Prostate gland (tissue), 2 donors: ENCODE data around the gene TMEM109. TPM values are rescaled to one million over a fixed set of nuclear protein-coding genes. Genes with fewer than 3 reads are reported as not detected.
A peak's percentile ranks its signal among the peaks of the same experiment; 100 is the strongest.

ENCODE experiments used
- DNase-seq: peaks from one replicate; pipeline ENCODE4 v3.0.0-alpha.2; 2019; ENCODE audit warnings: low spot score
- H3K27ac ChIP-seq, 2 donors: fragments of 200-600 bp; sonication (generic); 2 replicates each; pipeline ENCODE4 v1.5.1; 2017 to 2019
- H3K27me3 ChIP-seq: fragments of 200-600 bp; sonication (generic); replicated peaks from 2 replicates; pipeline ENCODE4 v1.5.1; 2019; ENCODE audit not compliant: insufficient read depth
- H3K36me3 ChIP-seq, 2 donors: fragments of 200-600 bp; sonication (generic); 1 replicate in 1 of 2; 2 replicates in 1 of 2; pipeline versions ENCODE4 v1.5.1 to v1.8.1; 2017 to 2019
- H3K4me1 ChIP-seq: fragments of 200-600 bp; sonication (generic); replicated peaks from 2 replicates; pipeline ENCODE4 v1.5.1; 2019
- H3K4me3 ChIP-seq, 2 donors: fragments of 200-600 bp; sonication (generic); 2 replicates each; pipeline ENCODE4 v1.5.1; 2017 to 2019
- H3K9me3 ChIP-seq: fragments of 200-600 bp; sonication (generic); 2 replicates; pipeline ENCODE4 v1.5.1; 2017
- CTCF ChIP-seq, 4 experiments: fragments of 200-600 bp in 2 of 4; fragments of 450-650 bp in 2 of 4; sonication (generic) in 2 of 4; IDR thresholded peaks; 1 replicate in 3 of 4; 2 replicates in 1 of 4; pipeline ENCODE4 v1.5.1; 2016 to 2019; ENCODE audit warnings: antibody characterized with exemption in 4 of 4, mild to moderate bottlenecking in 2 of 4, moderate library complexity in 2 of 4
- POLR2A ChIP-seq: fragments of 450-650 bp; IDR thresholded peaks from one replicate; pipeline ENCODE4 v1.6.1; 2016; ENCODE audit warnings: antibody characterized with exemption, mild to moderate bottlenecking
- POLR2AphosphoS5 ChIP-seq: sonication (generic); formaldehyde crosslinking; IDR thresholded peaks from one replicate; pipeline ENCODE4 v1.6.1; 2017; ENCODE audit warnings: antibody characterized with exemption
- WGBS: methylation state at CpG from one replicate; pipeline ENCODE4 v1.1.5; 2018; 5-methylcytosine and 5-hydroxymethylcytosine counted together
- intact Hi-C: fragments of 100-400 bp; cut with DNase I; formaldehyde crosslinking; loops from one replicate; pipeline ENCODE4 v1.14.2; 2022
- total RNA-seq, 2 donors: library from RNA; depleted of rRNA; stranded (reverse); fragments of >200 nt; gene quantifications; one replicate each; pipeline ENCODE4 v1.1.0, GENCODE V29; 2016

The TMEM109 gene
- total RNA-seq, 2 donors from 2014 or later, result 106 to 122 TPM

GRCh38 chr11:60910281-60910687 lies 3.7 kb upstream of the TMEM109 start:
- Histone ChIP-seq H3K4me1 (peaks cover 10% of the 10 kb centered on the region), H3K9me3 (no peaks in the 10 kb centered on the region), H3K27me3 (no peaks in the 10 kb centered on the region), H3K4me3 (no peak overlapping the region), H3K36me3 (no peaks in the 10 kb centered on the region), H3K27ac (no peak overlapping the region)
- TF ChIP-seq POLR2A (no peak), POLR2AphosphoS5 (no peak), CTCF (IDR thresholded peaks at IDR 0.05) (no peak)
- WGBS, result 73% methylated on average over 3 of the region's 3 CpGs
- DNase-seq, result no peak
- intact Hi-C loops, result loop anchor here (5.0 kb wide), 1 partner anchor 252 kb away; the partner anchor contains the start of gene VPS37C

- Histone ChIP-seq H3K27me3 (no peaks in the 10 kb centered on the region), H3K4me3 (no peak overlapping the region), H3K4me1 (peaks cover 13% of the 10 kb centered on the region), H3K9me3 (no peaks in the 10 kb centered on the region), H3K27ac (no peak overlapping the region), H3K36me3 (no peaks in the 10 kb centered on the region)
- no peak for TF ChIP-seq CTCF (IDR thresholded peaks at IDR 0.05)
- no peak for TF ChIP-seq POLR2AphosphoS5
- TF ChIP-seq POLR2A, result no peak
- intact Hi-C loops, result loop anchor here (5.0 kb wide), 1 partner anchor 251 kb away; the partner anchor contains the start of gene VPS37C
- DNase-seq, result no peak
- 75% methylated on average over 5 of the region's 5 CpGs for WGBS
Measured at GRCh38 chr11:60910711-60911380, 3.1 kb upstream of the TMEM109 start.

- no peak for DNase-seq
- 64% methylated on average over 12 of the region's 12 CpGs for WGBS
- Histone ChIP-seq H3K4me1 (peaks cover 21% of the 10 kb centered on the region), H3K27ac (peak overlapping the region in 1 of 2 donors; percentile 94), H3K36me3 (no peaks in the 10 kb centered on the region), H3K9me3 (no peaks in the 10 kb centered on the region), H3K27me3 (no peaks in the 10 kb centered on the region), H3K4me3 (no peak overlapping the region)
- intact Hi-C loops, result loop anchor here (5.0 kb wide), 1 partner anchor 250 kb away; the partner anchor contains the start of gene VPS37C
- TF ChIP-seq POLR2AphosphoS5 (no peak), POLR2A (no peak), CTCF (IDR thresholded peaks at IDR 0.05) (no peak)
Measured at GRCh38 chr11:60912223-60912850, 1.6 kb upstream of the TMEM109 start.

GRCh38 chr11:60912851-60913528 lies 968 bp upstream of the TMEM109 start:
- no peak for TF ChIP-seq CTCF (IDR thresholded peaks at IDR 0.05)
- peak; percentile 15 for TF ChIP-seq POLR2AphosphoS5
- Histone ChIP-seq H3K4me1 (peaks cover 21% of the 10 kb centered on the region), H3K9me3 (no peaks in the 10 kb centered on the region), H3K4me3 (peak overlapping the region in 1 of 2 donors; percentile 77), H3K27me3 (no peaks in the 10 kb centered on the region), H3K36me3 (no peaks in the 10 kb centered on the region), H3K27ac (peak overlapping the region; percentile 94)
- intact Hi-C loops, result loop anchor here (5.0 kb wide), 1 partner anchor 249 kb away; the partner anchor contains the start of gene VPS37C
- peak; percentile 56 for DNase-seq
- 41% methylated on average over 22 of the region's 22 CpGs for WGBS
